Chondrocyte (in vitro differentiated cells): ENCODE measurements around the gene MEGF10. TPM values are rescaled to one million over a fixed set of nuclear protein-coding genes. Genes with fewer than 3 reads are reported as not detected.

Experiments
- DNase-seq: peaks from one replicate; pipeline ENCODE4 v3.0.0; 2021; ENCODE audit warnings: mixed read lengths, low spot score
- H3K27ac Mint-ChIP-seq: one replicate; pipeline ENCODE4 v1.8.0; 2021; ENCODE audit warnings: mild to moderate bottlenecking, moderate library complexity, mixed read lengths; ENCODE audit not compliant: unreplicated experiment
- H3K27me3 Mint-ChIP-seq: 2 replicates; pipeline ENCODE4 v1.8.0; 2021; ENCODE audit warnings: low read depth, mixed read lengths
- H3K36me3 Mint-ChIP-seq: 2 replicates; pipeline ENCODE4 v1.8.0; 2021; ENCODE audit warnings: low read depth, mixed read lengths
- H3K4me1 Mint-ChIP-seq: 2 replicates; pipeline ENCODE4 v1.8.0; 2021; ENCODE audit warnings: low read depth, mild to moderate bottlenecking, mixed read lengths
- H3K4me3 Mint-ChIP-seq: one replicate; pipeline ENCODE4 v1.8.0; 2021; ENCODE audit warnings: mild to moderate bottlenecking, moderate library complexity, mixed read lengths; ENCODE audit not compliant: unreplicated experiment
- H3K9me3 Mint-ChIP-seq: 2 replicates; pipeline ENCODE4 v1.8.0; 2021; ENCODE audit warnings: low read depth, mixed read lengths
- CTCF ChIP-seq: fragments of 200-600 bp; sonication (generic); IDR thresholded peaks from 2 replicates; pipeline ENCODE4 v1.5.0; 2021; ENCODE audit warnings: antibody characterized with exemption, mild to moderate bottlenecking, moderate library complexity
- total RNA-seq: library from RNA; stranded (reverse); gene quantifications from 3 replicates; pipeline ENCODE4 v1.2.1, GENCODE V29; 2021

Gene MEGF10
- total RNA-seq, 1 donor from 2014 or later = 6.6 TPM

- no peaks in the 10 kb centered on the region for H3K9me3 Mint-ChIP-seq
- no peak overlapping the region for H3K4me3 Mint-ChIP-seq
- no peak for TF ChIP-seq CTCF
- no peak overlapping the region for H3K27ac Mint-ChIP-seq
- no peaks in the 10 kb centered on the region for H3K27me3 Mint-ChIP-seq
- H3K4me1 Mint-ChIP-seq = peaks cover 19% of the 10 kb centered on the region
- no peak for DNase-seq
- H3K36me3 Mint-ChIP-seq = peaks cover 1% of the 10 kb centered on the region
Observed at GRCh38 chr5:127409921-127410675, 119.5 kb downstream of the MEGF10 start.

- Mint-ChIP-seq H3K4me3 (no peak overlapping the region), H3K27ac (no peak overlapping the region), H3K4me1 (peaks cover 19% of the 10 kb centered on the region), H3K9me3 (peaks cover 3% of the 10 kb centered on the region), H3K36me3 (peaks cover 3% of the 10 kb centered on the region), H3K27me3 (no peaks in the 10 kb centered on the region)
- no peak for TF ChIP-seq CTCF
- DNase-seq = no peak
Observed at GRCh38 chr5:127410959-127411358, 120.4 kb downstream of the MEGF10 start.

DNA sequence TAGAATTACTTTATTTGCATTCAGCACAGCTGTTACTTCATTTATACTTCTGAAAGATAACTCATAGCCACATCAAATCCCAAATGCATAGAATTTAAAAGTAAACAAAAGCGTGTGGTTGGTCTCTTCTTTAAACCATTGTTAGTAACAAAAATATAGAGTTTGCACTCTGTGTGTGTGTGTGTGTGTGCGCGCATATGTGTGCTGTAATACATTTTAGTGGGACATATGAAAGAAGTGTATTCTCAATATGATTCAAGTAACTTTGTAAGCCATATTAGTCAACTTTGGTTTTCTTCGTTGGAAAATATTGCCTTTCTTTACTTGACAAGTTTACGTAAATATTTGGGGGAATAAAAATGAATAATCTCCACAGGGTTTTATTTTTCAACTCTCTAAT lies 120.8 kb downstream of the MEGF10 start:
- Mint-ChIP-seq H3K27ac (no peak overlapping the region), H3K36me3 (peaks cover 3% of the 10 kb centered on the region), H3K4me3 (no peak overlapping the region), H3K27me3 (no peaks in the 10 kb centered on the region), H3K9me3 (peaks cover 3% of the 10 kb centered on the region), H3K4me1 (peaks cover 19% of the 10 kb centered on the region)
- no peak for DNase-seq
- TF ChIP-seq CTCF = no peak

DNA sequence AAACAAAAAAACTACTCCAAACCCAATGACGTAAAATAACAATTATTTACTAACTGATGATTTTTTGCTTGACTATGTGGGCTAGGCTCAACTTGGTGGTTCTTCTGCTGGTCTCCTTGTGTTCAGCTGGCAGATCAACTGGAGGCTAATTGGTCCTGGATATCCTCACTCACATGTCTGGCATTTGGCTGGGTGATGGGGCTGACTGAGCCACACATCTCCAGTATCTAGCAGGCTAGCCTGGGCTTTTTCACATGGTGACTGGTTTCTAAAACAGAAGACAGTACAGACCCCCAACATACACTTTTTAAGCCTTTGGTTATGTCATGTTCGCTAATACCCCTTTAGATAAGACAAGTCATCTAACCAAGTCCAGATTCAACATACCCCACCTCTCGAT lies 122.1 kb downstream of the MEGF10 start:
- Mint-ChIP-seq H3K9me3 (peaks cover 3% of the 10 kb centered on the region), H3K27ac (no peak overlapping the region), H3K4me3 (no peak overlapping the region), H3K27me3 (no peaks in the 10 kb centered on the region), H3K36me3 (peaks cover 3% of the 10 kb centered on the region), H3K4me1 (peaks cover 19% of the 10 kb centered on the region)
- TF ChIP-seq CTCF = no peak
- no peak for DNase-seq

DNA sequence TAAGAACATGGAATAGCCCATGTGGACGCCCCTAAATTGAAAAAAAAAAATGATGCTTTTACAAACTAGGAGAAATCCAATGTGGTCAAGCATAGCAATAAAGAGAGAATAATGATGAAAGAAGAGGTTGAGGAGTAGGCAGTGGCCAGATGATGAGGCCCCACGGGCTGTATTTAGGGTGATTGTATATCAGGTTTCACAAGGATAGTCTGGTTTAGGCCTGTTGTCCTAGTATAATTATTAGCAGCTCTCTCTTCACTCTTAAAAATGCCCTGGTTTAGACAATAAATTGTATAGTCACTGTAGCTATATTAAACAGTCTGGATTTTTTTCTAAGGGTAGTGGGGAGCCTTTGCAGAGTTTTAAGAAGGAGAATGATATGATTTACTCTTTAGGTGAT lies 124.4 kb downstream of the MEGF10 start:
- DNase-seq = no peak
- Mint-ChIP-seq H3K4me1 (peaks cover 11% of the 10 kb centered on the region), H3K27me3 (no peaks in the 10 kb centered on the region), H3K27ac (no peak overlapping the region), H3K9me3 (peaks cover 3% of the 10 kb centered on the region), H3K4me3 (no peak overlapping the region), H3K36me3 (peaks cover 3% of the 10 kb centered on the region)
- TF ChIP-seq CTCF = no peak
